CD4-positive, CD25-positive, alpha-beta regulatory T cell (primary cell): ENCODE measurements around the gene PKP4. TPM values are rescaled to one million over a fixed set of nuclear protein-coding genes. Genes with fewer than 3 reads are reported as not detected.

Experiments
- ATAC-seq, 2 donors: fragments of 150-1000 bp; cut with Tn5 transposase; one replicate each; pipeline ENCODE4 v1.10.0; 2021; ENCODE audit warnings: low read depth in 2 of 2, moderate number of reproducible peaks in 2 of 2, moderate library complexity in 1 of 2
- DNase-seq, 3 donors: peaks; one replicate each; pipeline versions ENCODE4 v3.0.0 to v3.0.0-alpha.2; 2012 to 2022; ENCODE audit warnings: mixed read lengths in 1 of 3
- H3K27ac ChIP-seq: one replicate; pipeline ENCODE4 v1.7.0; 2013; ENCODE audit warnings: mild to moderate bottlenecking, low read length; ENCODE audit not compliant: insufficient read depth, poor library complexity, severe bottlenecking
- H3K27me3 ChIP-seq: one replicate; pipeline ENCODE4 v1.7.0; 2013; ENCODE audit warnings: low read length; ENCODE audit not compliant: control insufficient read depth, insufficient read depth
- H3K36me3 ChIP-seq: one replicate; pipeline ENCODE4 v1.7.0; 2013; ENCODE audit warnings: mild to moderate bottlenecking, low read length, moderate library complexity; ENCODE audit not compliant: control insufficient read depth, insufficient read depth
- H3K4me1 ChIP-seq: 2 replicates; pipeline ENCODE4 v1.7.0; 2013; ENCODE audit warnings: mild to moderate bottlenecking, low read length; ENCODE audit not compliant: insufficient read depth, control insufficient read depth, poor library complexity, severe bottlenecking
- H3K4me3 ChIP-seq: one replicate; pipeline ENCODE4 v1.7.0; 2013; ENCODE audit warnings: low read depth, mild to moderate bottlenecking, low read length, moderate library complexity
- H3K9me3 ChIP-seq, 2 experiments: 1 replicate in 1 of 2; 2 replicates in 1 of 2; pipeline ENCODE4 v1.7.0; 2013; ENCODE audit warnings: low read length in 2 of 2, mild to moderate bottlenecking in 1 of 2, moderate library complexity in 1 of 2; ENCODE audit not compliant: control insufficient read depth in 2 of 2
- H3K27ac Mint-ChIP-seq, 3 donors: one replicate each; pipeline ENCODE4 v1.8.0; 2020 to 2022; ENCODE audit warnings: mild to moderate bottlenecking in 3 of 3, mixed read lengths in 3 of 3, moderate library complexity in 2 of 3
- H3K27me3 Mint-ChIP-seq: one replicate; pipeline ENCODE4 v1.8.0; 2022; ENCODE audit warnings: mild to moderate bottlenecking, mixed read lengths
- H3K36me3 Mint-ChIP-seq: one replicate; pipeline ENCODE4 v1.8.0; 2020; ENCODE audit warnings: mixed read lengths
- H3K4me1 Mint-ChIP-seq, 4 donors: one replicate each; pipeline ENCODE4 v1.8.0; 2020 to 2022; ENCODE audit warnings: mixed read lengths in 4 of 4, mild to moderate bottlenecking in 1 of 4
- H3K4me3 Mint-ChIP-seq, 4 donors: one replicate each; pipeline ENCODE4 v1.8.0; 2020 to 2022; ENCODE audit warnings: mild to moderate bottlenecking in 4 of 4, mixed read lengths in 4 of 4, moderate library complexity in 3 of 4
- H3K9me3 Mint-ChIP-seq, 7 donors: one replicate each; pipeline ENCODE4 v1.8.0; 2020 to 2022; ENCODE audit warnings: mixed read lengths in 7 of 7, mild to moderate bottlenecking in 3 of 7, moderate library complexity in 2 of 7
- polyA plus RNA-seq, 4 donors: library from polyadenylated mRNA; unstranded; fragments of 300-500 nt; fragmentation: Illumina TruSeq; gene quantifications; one replicate each; pipeline ENCODE4 v1.2.3, GENCODE V29; 2021
- total RNA-seq: library from RNA; stranded (reverse); gene quantifications from one replicate; pipeline ENCODE4 v1.2.3, GENCODE V29; 2022

The PKP4 gene
- total and polyA plus RNA-seq, 5 donors from 2014 or later, result 1.9 to 21.9 (median 4.5) TPM

GRCh38 chr2:158510887-158511286 is 54.1 kb downstream of the PKP4 start:
- no peak overlapping the region for H3K4me3 Mint-ChIP-seq
- no peak overlapping the region for H3K27ac Mint-ChIP-seq
- no peaks in the 10 kb centered on the region for H3K27me3 ChIP-seq
- H3K27me3 Mint-ChIP-seq, result no peaks in the 10 kb centered on the region
- DNase-seq, result no peak
- H3K4me3 ChIP-seq, result no peak overlapping the region
- peaks cover 8% of the 10 kb centered on the region for H3K36me3 Mint-ChIP-seq
- peaks cover 9% of the 10 kb centered on the region for H3K4me1 ChIP-seq
- ATAC-seq, result no peak
- H3K27ac ChIP-seq, result no peak overlapping the region
- no peaks in the 10 kb centered on the region for H3K36me3 ChIP-seq
- H3K9me3 Mint-ChIP-seq, result no peaks in the 10 kb centered on the region
- H3K4me1 Mint-ChIP-seq, result peaks cover 19 to 31% (median 29%) of the 10 kb centered on the region in 4 donors
- no peaks in the 10 kb centered on the region for H3K9me3 ChIP-seq

DNA sequence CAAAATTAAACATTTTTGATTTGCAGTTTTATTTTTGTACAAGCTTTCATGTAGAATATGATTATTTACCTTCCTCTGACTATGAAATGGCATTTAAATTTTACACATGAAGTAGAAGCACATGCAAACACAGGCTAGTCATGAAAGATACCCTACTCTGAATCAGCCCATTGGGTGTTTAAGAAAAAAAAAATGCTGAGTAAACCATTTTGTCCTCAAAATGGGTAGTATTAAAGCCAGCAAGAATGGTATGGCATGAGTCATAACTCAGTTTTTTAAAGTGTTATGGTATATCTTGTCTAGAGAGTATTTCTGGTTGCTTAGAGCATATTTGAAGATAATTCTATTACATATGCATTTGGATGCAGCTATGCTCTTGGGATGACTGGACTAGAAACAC is 55.0 kb downstream of the PKP4 start:
- Mint-ChIP-seq H3K27me3 (no peaks in the 10 kb centered on the region), H3K4me1 (peaks cover 13 to 27% (median 26%) of the 10 kb centered on the region in 4 donors), H3K36me3 (peaks cover 8% of the 10 kb centered on the region), H3K4me3 (no peak overlapping the region), H3K9me3 (no peaks in the 10 kb centered on the region), H3K27ac (no peak overlapping the region)
- H3K36me3 ChIP-seq, result no peaks in the 10 kb centered on the region
- no peak overlapping the region for H3K27ac ChIP-seq
- H3K4me3 ChIP-seq, result no peak overlapping the region
- ATAC-seq (no peak), DNase-seq (no peak)
- no peaks in the 10 kb centered on the region for H3K9me3 ChIP-seq
- H3K4me1 ChIP-seq, result peaks cover 9% of the 10 kb centered on the region
- no peaks in the 10 kb centered on the region for H3K27me3 ChIP-seq

GRCh38 chr2:158512323-158512722 is 55.6 kb downstream of the PKP4 start:
- H3K36me3 Mint-ChIP-seq, result peaks cover 8% of the 10 kb centered on the region
- H3K4me3 Mint-ChIP-seq, result no peak overlapping the region
- H3K4me1 Mint-ChIP-seq, result peaks cover 7 to 23% (median 20%) of the 10 kb centered on the region in 4 donors
- ATAC-seq, result no peak
- no peaks in the 10 kb centered on the region for H3K9me3 ChIP-seq
- no peaks in the 10 kb centered on the region for H3K27me3 Mint-ChIP-seq
- H3K36me3 ChIP-seq, result no peaks in the 10 kb centered on the region
- DNase-seq, result no peak
- no peak overlapping the region for H3K27ac Mint-ChIP-seq
- peaks cover 4% of the 10 kb centered on the region for H3K4me1 ChIP-seq
- H3K27ac ChIP-seq, result no peak overlapping the region
- no peaks in the 10 kb centered on the region for H3K9me3 Mint-ChIP-seq
- no peaks in the 10 kb centered on the region for H3K27me3 ChIP-seq
- H3K4me3 ChIP-seq, result no peak overlapping the region

GRCh38 chr2:158513841-158514240 is 57.1 kb downstream of the PKP4 start:
- H3K27ac ChIP-seq, result no peak overlapping the region
- Mint-ChIP-seq H3K4me3 (no peak overlapping the region), H3K36me3 (peaks cover 4% of the 10 kb centered on the region), H3K27ac (peak overlapping the region in 1 of 3 donors; percentile 74), H3K4me1 (peaks cover 6 to 24% (median 14%) of the 10 kb centered on the region in 4 donors), H3K9me3 (no peaks in the 10 kb centered on the region), H3K27me3 (no peaks in the 10 kb centered on the region)
- ATAC-seq (no peak), DNase-seq (no peak)
- H3K4me3 ChIP-seq, result no peak overlapping the region
- H3K27me3 ChIP-seq, result no peaks in the 10 kb centered on the region
- H3K36me3 ChIP-seq, result no peaks in the 10 kb centered on the region
- no peaks in the 10 kb centered on the region for H3K9me3 ChIP-seq
- H3K4me1 ChIP-seq, result no peaks in the 10 kb centered on the region

- peaks cover 3 to 12% (median 6%) of the 10 kb centered on the region in 4 donors for H3K4me1 Mint-ChIP-seq
- H3K27ac Mint-ChIP-seq, result no peak overlapping the region
- Histone ChIP-seq H3K9me3 (no peaks in the 10 kb centered on the region), H3K36me3 (no peaks in the 10 kb centered on the region), H3K27me3 (no peaks in the 10 kb centered on the region), H3K4me3 (no peak overlapping the region), H3K4me1 (no peaks in the 10 kb centered on the region), H3K27ac (no peak overlapping the region)
- no peaks in the 10 kb centered on the region for H3K27me3 Mint-ChIP-seq
- H3K36me3 Mint-ChIP-seq, result peaks cover 15% of the 10 kb centered on the region
- peaks cover 0 to 2% (median 0%) of the 10 kb centered on the region in 7 donors for H3K9me3 Mint-ChIP-seq
- ATAC-seq, result no peak
- no peak overlapping the region for H3K4me3 Mint-ChIP-seq
- no peak for DNase-seq
Measured at GRCh38 chr2:158518084-158518483, 61.3 kb downstream of the PKP4 start.

DNA sequence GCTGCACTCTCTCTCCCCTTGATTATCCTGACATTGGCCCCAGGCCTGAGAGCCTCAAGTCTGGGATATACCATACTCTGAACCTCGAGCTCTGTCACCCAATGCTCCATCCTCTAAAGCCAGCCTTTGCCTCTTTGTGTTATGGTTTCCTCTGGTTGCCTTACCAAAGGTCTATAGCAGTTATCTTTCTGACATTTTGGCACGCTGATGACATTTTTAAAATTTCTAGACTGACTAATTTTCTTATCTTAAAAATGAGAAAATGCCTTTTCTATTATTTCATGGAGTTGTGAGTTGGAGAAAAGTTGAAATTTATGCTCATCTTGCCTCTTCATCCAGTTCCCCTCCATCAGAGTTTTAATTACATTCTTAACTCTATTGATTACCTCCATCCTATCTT is 62.7 kb downstream of the PKP4 start:
- peaks cover 14% of the 10 kb centered on the region for H3K36me3 Mint-ChIP-seq
- peak overlapping the region in 1 of 3 donors; percentile 22 for H3K27ac Mint-ChIP-seq
- Histone ChIP-seq H3K9me3 (no peaks in the 10 kb centered on the region), H3K36me3 (no peaks in the 10 kb centered on the region), H3K4me3 (no peak overlapping the region), H3K4me1 (no peaks in the 10 kb centered on the region), H3K27me3 (no peaks in the 10 kb centered on the region), H3K27ac (no peak overlapping the region)
- ATAC-seq (no peak), DNase-seq (no peak)
- no peaks in the 10 kb centered on the region for H3K27me3 Mint-ChIP-seq
- H3K9me3 Mint-ChIP-seq, result peaks cover 0 to 2% (median 0%) of the 10 kb centered on the region in 7 donors
- no peak overlapping the region for H3K4me3 Mint-ChIP-seq
- peaks cover 3 to 12% (median 5%) of the 10 kb centered on the region in 4 donors for H3K4me1 Mint-ChIP-seq

DNA sequence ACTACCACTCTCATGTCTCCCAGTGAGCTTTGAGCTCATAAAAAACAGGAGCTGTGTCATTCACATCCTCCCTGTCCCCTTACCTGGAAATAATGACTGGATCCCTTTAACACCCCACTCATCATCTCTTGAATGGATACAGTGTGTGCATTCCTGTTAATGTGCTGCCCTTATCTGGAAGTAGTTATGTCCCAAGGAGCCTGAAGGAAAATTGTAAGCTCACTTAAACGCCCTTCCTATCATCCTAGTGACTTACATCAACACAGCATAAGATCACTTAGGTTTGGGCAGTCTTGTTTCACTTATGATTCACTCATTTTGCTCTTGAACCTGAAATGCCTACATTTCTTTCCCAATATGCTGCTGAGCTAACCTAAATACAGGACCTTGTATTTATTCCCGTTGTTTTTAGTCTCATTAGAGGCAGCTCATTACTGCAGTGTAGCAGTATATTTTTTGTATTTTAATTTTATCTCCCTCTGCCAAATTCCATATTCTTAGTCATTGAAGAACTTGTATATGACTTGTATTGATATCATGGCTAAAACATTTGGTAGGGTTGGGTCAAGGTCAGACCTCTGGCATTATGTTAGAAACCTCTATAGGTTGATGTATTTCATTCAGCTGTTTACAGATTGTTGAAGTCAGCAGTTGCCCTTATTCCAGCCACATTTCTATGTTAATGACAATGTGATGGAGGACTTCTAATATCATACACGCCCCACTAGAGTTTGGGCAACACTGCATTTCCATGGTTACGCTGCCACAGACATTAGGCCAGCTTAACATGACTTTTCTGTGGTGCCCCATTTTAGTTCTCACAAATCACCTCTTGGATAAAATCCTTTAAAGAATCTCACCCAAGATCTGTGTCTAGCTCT is 72.9 kb downstream of the PKP4 start:
- Histone ChIP-seq H3K27ac (no peak overlapping the region), H3K9me3 (no peaks in the 10 kb centered on the region), H3K4me1 (no peaks in the 10 kb centered on the region), H3K27me3 (no peaks in the 10 kb centered on the region), H3K36me3 (no peaks in the 10 kb centered on the region), H3K4me3 (no peak overlapping the region)
- no peak for DNase-seq
- Mint-ChIP-seq H3K4me3 (no peak overlapping the region), H3K27ac (no peak overlapping the region), H3K4me1 (peaks cover 0 to 12% (median 7%) of the 10 kb centered on the region in 4 donors), H3K36me3 (no peaks in the 10 kb centered on the region), H3K27me3 (no peaks in the 10 kb centered on the region), H3K9me3 (peaks cover 0 to 3% (median 0%) of the 10 kb centered on the region in 7 donors)
- no peak for ATAC-seq

GRCh38 chr2:158530829-158531228 is 74.1 kb downstream of the PKP4 start:
- H3K4me3 Mint-ChIP-seq, result no peak overlapping the region
- Histone ChIP-seq H3K27me3 (no peaks in the 10 kb centered on the region), H3K36me3 (no peaks in the 10 kb centered on the region), H3K4me1 (no peaks in the 10 kb centered on the region), H3K27ac (no peak overlapping the region), H3K9me3 (no peaks in the 10 kb centered on the region), H3K4me3 (no peak overlapping the region)
- H3K9me3 Mint-ChIP-seq, result peaks cover 0 to 3% (median 0%) of the 10 kb centered on the region in 7 donors
- DNase-seq (no peak), ATAC-seq (no peak)
- peaks cover 3% of the 10 kb centered on the region for H3K36me3 Mint-ChIP-seq
- H3K27ac Mint-ChIP-seq, result no peak overlapping the region
- H3K4me1 Mint-ChIP-seq, result peaks cover 0 to 12% (median 7%) of the 10 kb centered on the region in 4 donors
- no peaks in the 10 kb centered on the region for H3K27me3 Mint-ChIP-seq
